K562 (cell line): ENCODE results near the gene BANK1. TPM values are rescaled to one million over a fixed set of nuclear protein-coding genes. Genes with fewer than 3 reads are reported as not detected.

Experiments used
- ATAC-seq: fragments of 200-7000 bp; cut with Tn5 transposase; 3 replicates; pipeline ENCODE4 v1.9.1; 2020; ENCODE audit warnings: moderate library complexity
- BruUV-seq: library from RNA; stranded (reverse); fragments of 400-500 nt; replicated peaks from 2 replicates; lab custom pipeline; 2021; lab: Mats Ljungman, UMichigan
- CTCF ChIA-PET: fragments of 300-600 bp; formaldehyde crosslinking; extraction: SDS; loops from one replicate; lab custom pipeline; 2021; ENCODE audit warnings: low intra/inter-chr PET ratio; lab: Yijun Ruan, JAX
- POLR2A ChIA-PET: fragments of 300-600, 350-650 bp; sonication (Branson Sonifier 250); formaldehyde crosslinking; extraction: SDS; loops from one replicate; lab custom pipeline; 2021; ENCODE audit warnings: antibody characterized with exemption, inconsistent platforms; lab: Yijun Ruan, JAX
- DNase-seq, 4 experiments: peaks; one replicate each; pipeline versions ENCODE4 v3.0.0 to v3.0.0-alpha.2; 2011 to 2018; ENCODE audit warnings: low spot score in 3 of 4, mixed read lengths in 3 of 4; ENCODE audit errors: extremely low read depth in 1 of 4
- FAIRE-seq: peaks from 2 replicates; lab custom pipeline; 2011; peaks lifted over from hg19 to GRCh38; lab: Jason Lieb, UNC
- H2AFZ ChIP-seq: 2 replicates; pipeline ENCODE4 v1.6.0; 2011; ENCODE audit warnings: low read depth, low read length, control low read depth, inconsistent platforms
- H3K27ac ChIP-seq: fragments of 200-600 bp; 3 replicates; pipeline ENCODE4 v1.8.0; 2011; ENCODE audit warnings: low read depth, mild to moderate bottlenecking, control low read depth, inconsistent platforms, low read length, moderate library complexity, mixed read lengths; ENCODE audit errors: extremely low read depth
- H3K27me3 ChIP-seq, 2 experiments: fragments of 300-600 bp in 1 of 2; 2 replicates in 1 of 2; 3 replicates in 1 of 2; pipeline versions ENCODE4 v1.6.0 to v1.8.0; 2011; ENCODE audit warnings: inconsistent platforms in 2 of 2, low read length in 2 of 2, mild to moderate bottlenecking in 1 of 2, mixed read lengths in 1 of 2, moderate library complexity in 1 of 2; ENCODE audit not compliant: control insufficient read depth in 2 of 2, insufficient read depth in 2 of 2
- H3K36me3 ChIP-seq: fragments of 300-600 bp; 3 replicates; pipeline ENCODE4 v1.8.0; 2011; ENCODE audit warnings: mild to moderate bottlenecking, low read length, inconsistent platforms; ENCODE audit not compliant: control insufficient read depth, insufficient read depth
- H3K4me1 ChIP-seq, 2 experiments: fragments of 200-600 bp in 1 of 2; replicated peaks in 1 of 2; 2 replicates in 1 of 2; 3 replicates in 1 of 2; pipeline versions ENCODE4 v1.5.1 to v1.8.0; 2011; ENCODE audit warnings: inconsistent platforms in 2 of 2, low read length in 2 of 2, mild to moderate bottlenecking in 1 of 2, mixed read lengths in 1 of 2, moderate library complexity in 1 of 2; ENCODE audit not compliant: control insufficient read depth in 2 of 2, insufficient read depth in 2 of 2
- H3K4me2 ChIP-seq: 2 replicates; pipeline ENCODE4 v1.6.1; 2011; ENCODE audit warnings: low read length, control low read depth, inconsistent platforms, mixed read lengths; ENCODE audit not compliant: insufficient read depth
- H3K4me3 ChIP-seq: fragments of 200-600 bp; sonication (generic), shearing (Covaris generic); 2 replicates; pipeline ENCODE4 v1.5.1; 2016; ENCODE audit warnings: control low read depth, inconsistent platforms
- H3K79me2 ChIP-seq: fragments of 200-600 bp; 3 replicates; pipeline ENCODE4 v1.8.0; 2011; ENCODE audit warnings: low read length, inconsistent platforms; ENCODE audit not compliant: control insufficient read depth, insufficient read depth
- H3K9ac ChIP-seq, 2 experiments: 2 replicates each; pipeline versions ENCODE4 v1.6.0 to v1.6.1; 2011; ENCODE audit warnings: low read depth in 2 of 2, low read length in 2 of 2, control low read depth in 1 of 2, inconsistent platforms in 1 of 2, mild to moderate bottlenecking in 1 of 2, mixed read lengths in 1 of 2; ENCODE audit not compliant: insufficient read depth in 1 of 2
- H3K9me1 ChIP-seq: one replicate; pipeline ENCODE4 v1.6.0; 2011; ENCODE audit warnings: inconsistent platforms, mild to moderate bottlenecking, low read length, moderate library complexity; ENCODE audit not compliant: control insufficient read depth, insufficient read depth
- H3K9me3 ChIP-seq: replicated peaks from 2 replicates; pipeline ENCODE4 v1.5.1; 2011; ENCODE audit warnings: low read depth, low read length, inconsistent platforms; ENCODE audit not compliant: control insufficient read depth, insufficient read depth
- H4K20me1 ChIP-seq: replicated peaks from 2 replicates; pipeline ENCODE4 v1.6.1; 2011; ENCODE audit warnings: low read length, inconsistent platforms, mixed read lengths; ENCODE audit not compliant: control insufficient read depth, insufficient read depth
- DNMT1 ChIP-seq: fragments of 450-650 bp; IDR thresholded peaks from 2 replicates; pipeline ENCODE4 v1.6.1; 2016; ENCODE audit warnings: antibody characterized with exemption, mild to moderate bottlenecking
- HDAC2 ChIP-seq: fragments of 450-650 bp; IDR thresholded peaks from 2 replicates; pipeline ENCODE4 v1.6.1; 2016; ENCODE audit warnings: mild to moderate bottlenecking
- RFX5 ChIP-seq: IDR thresholded peaks from 2 replicates; pipeline ENCODE4 v1.6.1; 2011; ENCODE audit warnings: low read depth, mild to moderate bottlenecking, improper control_type of control experiment, low read length
- SMC3 ChIP-seq: conservative IDR thresholded peaks from 2 replicates; pipeline ENCODE4 v1.6.1; 2011; ENCODE audit warnings: low read depth, low read length, improper control_type of control experiment; ENCODE audit not compliant: insufficient read depth
- U2AF1 ChIP-seq: fragments of 200-400 bp; formaldehyde crosslinking; optimal IDR thresholded peaks from 2 replicates; pipeline ENCODE3; 2017; ENCODE audit warnings: mild to moderate bottlenecking, low read depth, low read length, moderate library complexity
- ZBED1 ChIP-seq: IDR thresholded peaks from 2 replicates; pipeline ENCODE4 v1.6.1; 2014
- ZFPM2 ChIP-seq: fragments of 250-450 bp; sonication (Bioruptor Pico); IDR thresholded peaks from 2 replicates; pipeline ENCODE4 v1.5.1; 2022; ENCODE audit warnings: mild to moderate bottlenecking
- WGBS: fragments of 100-300 bp; shearing (Covaris generic); methylation state at CpG from one replicate; pipeline ENCODE4 v1.1.6; 2016; ENCODE audit warnings: low coverage, mixed read lengths; ENCODE audit not compliant: insufficient coverage; ENCODE audit errors: missing lambda C conversion rate; 5-methylcytosine and 5-hydroxymethylcytosine counted together
- in situ Hi-C: fragments of 300-500 bp; cut with MboI; formaldehyde crosslinking; loops from 4 replicates; pipeline ENCODE4 v1.15.0; 2018; ENCODE audit warnings: inconsistent platforms, mixed read lengths
- intact Hi-C: fragments of 100-400 bp; cut with micrococcal nuclease; formaldehyde crosslinking; loops from 2 replicates; pipeline ENCODE4 v1.14.2; 2022
- polyA plus RNA-seq, 8 experiments: library from polyadenylated mRNA; depleted of rRNA in 4 of 8; stranded (reverse) in 5 of 8; unstranded in 3 of 8; fragments of >200 nt; fragmentation: Nextera tagmentation in 2 of 8; fragmentation: Illumina TruSeq in 1 of 8; extraction: Ambion mirVana in 2 of 8; extraction: Trizol in 1 of 8; gene quantifications; 2 replicates each; pipeline versions ENCODE4 v1.2.1 to v1.2.3, GENCODE V29; 2011 to 2014; ENCODE audit warnings: inconsistent platforms in 1 of 8, missing spikeins in 1 of 8
- total RNA-seq, 7 experiments: library from RNA; depleted of rRNA in 6 of 7; stranded (reverse); fragments of >200 nt in 6 of 7; fragmentation: Illumina TruSeq in 2 of 7; extraction: Trizol in 2 of 7; gene quantifications; 2 replicates each; pipeline versions ENCODE4 v1.2.1 to v1.2.3, GENCODE V29; 2011 to 2021; ENCODE audit warnings: low replicate concordance in 1 of 7
- TF ChIP-seq, protein P1 (sequence below): fragments of 250-450 bp; sonication (Bioruptor Pico); IDR thresholded peaks from 2 replicates; pipeline ENCODE4 v1.8.0; 2021; ENCODE audit warnings: moderate library complexity, mild to moderate bottlenecking, inconsistent platforms
- TF ChIP-seq, protein P2 (sequence below): fragments of 450-650 bp; IDR thresholded peaks from 2 replicates; pipeline ENCODE4 v1.6.1; 2017; ENCODE audit warnings: antibody characterized with exemption, mild to moderate bottlenecking
- TF ChIP-seq, protein P3 (sequence below): fragments of 250-450 bp; sonication (Bioruptor Pico); IDR thresholded peaks from 2 replicates; pipeline ENCODE4 v1.5.0; 2022; ENCODE audit warnings: mild to moderate bottlenecking
- TF ChIP-seq, protein P4 (sequence below): IDR thresholded peaks from 2 replicates; pipeline ENCODE4 v1.6.1; 2011; ENCODE audit not compliant: insufficient read length; ENCODE audit errors: extremely low read depth

Gene BANK1
- total and polyA plus RNA-seq, 9 of the 15 experiments (the other 6 are each of a cell fraction or from before 2014, with no cell fraction given) = not detected

DNA sequence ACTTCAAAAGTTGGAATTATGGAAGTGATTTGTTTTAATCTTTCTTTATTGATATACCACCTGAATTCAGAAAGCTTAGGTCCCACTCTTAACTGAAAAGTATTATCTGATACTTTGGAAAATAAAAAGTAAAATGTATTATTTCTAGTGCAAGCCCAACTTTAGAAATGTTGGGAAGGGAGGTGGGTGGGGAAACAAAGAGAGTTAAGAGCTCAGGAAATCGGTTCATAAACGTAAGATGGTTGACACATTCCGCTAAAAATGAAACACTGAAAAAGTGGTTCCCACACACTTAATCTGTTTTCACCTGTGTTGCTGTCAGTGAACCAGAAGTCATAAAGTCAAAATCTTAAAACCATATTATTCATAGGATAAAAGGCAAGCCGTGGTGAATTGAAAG, 237.4 kb downstream of the BANK1 start:
- ChIA-PET POLR2A (no interaction called here), CTCF (no interaction called here)
- no peaks in the 10 kb centered on the region for H3K9me1 ChIP-seq
- no TSS peak for BruUV-seq
- intact Hi-C loops = no loop called here
- in situ Hi-C loops = no loop called here
- no peaks in the 10 kb centered on the region for H4K20me1 ChIP-seq
- no peaks in the 10 kb centered on the region for H3K9me3 ChIP-seq
- no peaks in the 10 kb centered on the region for H3K79me2 ChIP-seq
- H3K27ac ChIP-seq = no peak overlapping the region
- WGBS = 2% methylated on average over 4 of the region's 4 CpGs
- ATAC-seq (no peak), DNase-seq (no peak), FAIRE-seq (no peak)
- no peaks in the 10 kb centered on the region for H3K27me3 ChIP-seq
- TF ChIP-seq ZBED1 = no peak
- TF ChIP-seq, protein P1, sequence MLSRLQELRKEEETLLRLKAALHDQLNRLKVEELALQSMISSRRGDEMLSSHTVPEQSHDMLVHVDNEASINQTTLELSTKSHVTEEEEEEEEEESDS (CRISPR knock-in tag) = no peak
- TF ChIP-seq DNMT1 = no peak
- TF ChIP-seq SMC3 = no peak
- TF ChIP-seq, protein P2, sequence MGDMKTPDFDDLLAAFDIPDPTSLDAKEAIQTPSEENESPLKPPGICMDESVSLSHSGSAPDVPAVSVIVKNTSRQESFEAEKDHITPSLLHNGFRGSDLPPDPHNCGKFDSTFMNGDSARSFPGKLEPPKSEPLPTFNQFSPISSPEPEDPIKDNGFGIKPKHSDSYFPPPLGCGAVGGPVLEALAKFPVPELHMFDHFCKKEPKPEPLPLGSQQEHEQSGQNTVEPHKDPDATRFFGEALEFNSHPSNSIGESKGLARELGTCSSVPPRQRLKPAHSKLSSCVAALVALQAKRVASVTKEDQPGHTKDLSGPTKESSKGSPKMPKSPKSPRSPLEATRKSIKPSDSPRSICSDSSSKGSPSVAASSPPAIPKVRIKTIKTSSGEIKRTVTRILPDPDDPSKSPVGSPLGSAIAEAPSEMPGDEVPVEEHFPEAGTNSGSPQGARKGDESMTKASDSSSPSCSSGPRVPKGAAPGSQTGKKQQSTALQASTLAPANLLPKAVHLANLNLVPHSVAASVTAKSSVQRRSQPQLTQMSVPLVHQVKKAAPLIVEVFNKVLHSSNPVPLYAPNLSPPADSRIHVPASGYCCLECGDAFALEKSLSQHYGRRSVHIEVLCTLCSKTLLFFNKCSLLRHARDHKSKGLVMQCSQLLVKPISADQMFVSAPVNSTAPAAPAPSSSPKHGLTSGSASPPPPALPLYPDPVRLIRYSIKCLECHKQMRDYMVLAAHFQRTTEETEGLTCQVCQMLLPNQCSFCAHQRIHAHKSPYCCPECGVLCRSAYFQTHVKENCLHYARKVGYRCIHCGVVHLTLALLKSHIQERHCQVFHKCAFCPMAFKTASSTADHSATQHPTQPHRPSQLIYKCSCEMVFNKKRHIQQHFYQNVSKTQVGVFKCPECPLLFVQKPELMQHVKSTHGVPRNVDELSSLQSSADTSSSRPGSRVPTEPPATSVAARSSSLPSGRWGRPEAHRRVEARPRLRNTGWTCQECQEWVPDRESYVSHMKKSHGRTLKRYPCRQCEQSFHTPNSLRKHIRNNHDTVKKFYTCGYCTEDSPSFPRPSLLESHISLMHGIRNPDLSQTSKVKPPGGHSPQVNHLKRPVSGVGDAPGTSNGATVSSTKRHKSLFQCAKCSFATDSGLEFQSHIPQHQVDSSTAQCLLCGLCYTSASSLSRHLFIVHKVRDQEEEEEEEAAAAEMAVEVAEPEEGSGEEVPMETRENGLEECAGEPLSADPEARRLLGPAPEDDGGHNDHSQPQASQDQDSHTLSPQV = no peak
- no peak for TF ChIP-seq U2AF1
- no peak for TF ChIP-seq RFX5
- TF ChIP-seq, protein P3, sequence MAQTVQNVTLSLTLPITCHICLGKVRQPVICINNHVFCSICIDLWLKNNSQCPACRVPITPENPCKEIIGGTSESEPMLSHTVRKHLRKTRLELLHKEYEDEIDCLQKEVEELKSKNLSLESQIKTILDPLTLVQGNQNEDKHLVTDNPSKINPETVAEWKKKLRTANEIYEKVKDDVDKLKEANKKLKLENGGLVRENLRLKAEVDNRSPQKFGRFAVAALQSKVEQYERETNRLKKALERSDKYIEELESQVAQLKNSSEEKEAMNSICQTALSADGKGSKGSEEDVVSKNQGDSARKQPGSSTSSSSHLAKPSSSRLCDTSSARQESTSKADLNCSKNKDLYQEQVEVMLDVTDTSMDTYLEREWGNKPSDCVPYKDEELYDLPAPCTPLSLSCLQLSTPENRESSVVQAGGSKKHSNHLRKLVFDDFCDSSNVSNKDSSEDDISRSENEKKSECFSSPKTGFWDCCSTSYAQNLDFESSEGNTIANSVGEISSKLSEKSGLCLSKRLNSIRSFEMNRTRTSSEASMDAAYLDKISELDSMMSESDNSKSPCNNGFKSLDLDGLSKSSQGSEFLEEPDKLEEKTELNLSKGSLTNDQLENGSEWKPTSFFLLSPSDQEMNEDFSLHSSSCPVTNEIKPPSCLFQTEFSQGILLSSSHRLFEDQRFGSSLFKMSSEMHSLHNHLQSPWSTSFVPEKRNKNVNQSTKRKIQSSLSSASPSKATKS = no peak
- no peak for TF ChIP-seq ZFPM2 (CRISPR knock-in tag)
- TF ChIP-seq, protein P4, sequence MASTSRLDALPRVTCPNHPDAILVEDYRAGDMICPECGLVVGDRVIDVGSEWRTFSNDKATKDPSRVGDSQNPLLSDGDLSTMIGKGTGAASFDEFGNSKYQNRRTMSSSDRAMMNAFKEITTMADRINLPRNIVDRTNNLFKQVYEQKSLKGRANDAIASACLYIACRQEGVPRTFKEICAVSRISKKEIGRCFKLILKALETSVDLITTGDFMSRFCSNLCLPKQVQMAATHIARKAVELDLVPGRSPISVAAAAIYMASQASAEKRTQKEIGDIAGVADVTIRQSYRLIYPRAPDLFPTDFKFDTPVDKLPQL = no peak
- no peak for TF ChIP-seq HDAC2
- no peaks in the 10 kb centered on the region for H3K36me3 ChIP-seq
- no peak overlapping the region for H3K9ac ChIP-seq
- no peak overlapping the region for H3K4me3 ChIP-seq
- H3K4me2 ChIP-seq = no peak overlapping the region
- H3K4me1 ChIP-seq = no peaks in the 10 kb centered on the region
- no peak overlapping the region for H2AFZ ChIP-seq
